Measurements from ENCODE around the gene DCST1.

The DCST1 gene

GRCh38 chr1:155014709-155015508 lies 18.7 kb upstream of the DCST1 start:
- no peak for DNase-seq

- DNase-seq = no peak
Measured at GRCh38 chr1:155015527-155016230, 17.9 kb upstream of the DCST1 start.

DNA sequence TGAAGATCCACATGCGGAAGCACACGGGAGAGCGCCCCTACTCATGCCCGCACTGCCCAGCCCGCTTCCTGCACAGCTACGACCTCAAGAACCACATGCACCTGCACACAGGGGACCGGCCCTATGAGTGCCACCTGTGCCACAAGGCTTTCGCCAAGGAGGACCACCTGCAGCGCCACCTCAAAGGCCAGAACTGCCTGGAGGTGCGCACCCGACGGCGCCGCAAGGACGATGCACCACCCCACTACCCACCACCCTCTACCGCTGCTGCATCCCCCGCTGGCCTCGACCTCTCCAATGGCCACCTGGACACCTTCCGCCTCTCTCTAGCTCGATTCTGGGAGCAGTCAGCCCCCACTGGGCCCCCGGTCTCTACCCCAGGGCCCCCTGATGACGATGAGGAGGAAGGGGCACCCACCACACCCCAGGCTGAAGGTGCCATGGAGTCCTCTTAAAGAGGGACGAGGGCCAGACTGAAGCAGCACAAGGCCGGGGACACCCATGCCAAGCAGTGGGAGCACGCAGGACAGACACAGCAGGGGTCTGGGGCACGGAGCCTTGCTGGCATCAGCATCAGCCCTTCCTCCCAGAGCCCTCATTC lies 17.3 kb upstream of the DCST1 start:
- no peak for DNase-seq

- peak; percentile 90 for DNase-seq
Measured at GRCh38 chr1:155017041-155017945, 16.3 kb upstream of the DCST1 start.

- no peak for DNase-seq
Measured at GRCh38 chr1:155017946-155018316, 15.7 kb upstream of the DCST1 start.

- no peak for DNase-seq
Measured at GRCh38 chr1:155018617-155019348, 14.8 kb upstream of the DCST1 start.

DNA sequence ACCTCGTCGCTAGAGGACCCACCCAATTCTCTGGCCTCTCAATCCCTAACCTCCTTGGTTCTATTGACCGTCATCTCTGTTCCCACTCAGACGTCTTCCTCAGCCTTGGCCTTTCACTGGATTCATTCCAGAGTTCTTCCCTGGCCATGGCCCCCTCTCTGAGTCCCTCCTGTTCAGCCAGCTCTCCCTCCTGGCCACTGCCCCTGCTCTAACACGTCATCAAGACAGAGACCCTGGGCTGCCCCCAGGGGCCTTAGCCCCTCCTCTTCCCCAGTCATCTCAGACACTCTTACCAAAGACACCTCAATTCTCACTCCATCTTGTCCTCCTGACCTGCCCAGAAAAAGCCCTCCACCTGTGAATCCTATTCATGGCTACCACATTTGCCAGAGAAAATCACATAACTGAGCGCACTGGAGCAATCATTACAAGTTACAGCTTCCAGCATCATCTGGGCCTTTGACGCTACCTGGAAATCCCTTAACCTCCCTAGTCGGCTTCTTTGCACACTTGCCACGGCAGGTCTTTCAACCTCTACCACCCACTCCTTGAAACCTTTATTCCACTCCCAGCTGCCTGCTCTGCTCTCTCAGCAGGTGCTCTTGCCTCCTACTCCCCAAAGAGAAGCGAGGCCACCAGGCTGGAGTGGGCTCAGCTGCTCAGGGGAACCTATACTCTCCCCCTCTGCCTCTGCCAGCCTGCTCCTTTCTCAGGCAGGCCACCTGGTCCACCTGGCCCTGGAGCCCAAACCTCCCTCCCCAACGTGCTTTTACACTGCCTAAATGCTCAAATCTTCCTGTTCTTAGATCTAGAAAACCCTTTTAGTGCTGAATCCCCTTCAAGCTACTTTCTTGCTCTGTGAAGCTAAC lies 14.0 kb upstream of the DCST1 start:
- no peak for DNase-seq

DNA sequence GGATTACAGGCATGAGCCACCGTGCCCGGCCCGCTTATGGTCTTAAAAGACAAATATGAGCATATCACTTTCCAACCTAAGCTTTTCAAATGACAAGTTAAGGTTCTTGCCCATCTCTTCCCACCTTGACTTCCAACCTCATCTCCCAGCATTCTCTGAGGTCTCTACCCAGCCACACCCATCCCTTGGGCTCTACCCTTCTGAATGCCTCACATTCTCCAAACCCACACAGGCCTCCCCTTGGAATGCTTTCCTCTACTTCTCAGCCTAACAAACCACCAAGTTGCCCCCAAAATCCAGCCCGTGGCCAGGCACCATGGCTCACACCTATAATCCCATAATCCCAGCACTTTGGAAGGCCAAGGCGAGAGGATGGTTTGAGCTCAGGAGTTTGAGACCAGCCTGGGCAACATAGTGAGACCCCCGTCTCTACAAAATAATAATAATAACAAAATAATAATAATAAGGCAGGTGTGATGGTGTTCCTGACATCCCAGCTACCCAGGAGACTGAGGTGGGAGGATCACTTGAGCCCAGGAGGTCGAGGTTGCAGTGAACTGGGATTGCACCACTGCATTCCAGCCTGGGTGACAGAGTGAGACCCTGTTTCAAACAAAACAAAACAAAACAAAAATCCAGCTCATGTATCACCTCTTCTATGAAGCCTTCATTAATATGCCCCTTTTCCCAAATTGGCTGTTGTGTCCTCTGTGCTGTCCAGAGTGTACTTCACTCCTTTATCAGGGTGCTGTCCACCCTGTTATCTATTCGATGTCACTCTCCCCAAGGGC lies 11.3 kb upstream of the DCST1 start:
- no peak for DNase-seq

DNA sequence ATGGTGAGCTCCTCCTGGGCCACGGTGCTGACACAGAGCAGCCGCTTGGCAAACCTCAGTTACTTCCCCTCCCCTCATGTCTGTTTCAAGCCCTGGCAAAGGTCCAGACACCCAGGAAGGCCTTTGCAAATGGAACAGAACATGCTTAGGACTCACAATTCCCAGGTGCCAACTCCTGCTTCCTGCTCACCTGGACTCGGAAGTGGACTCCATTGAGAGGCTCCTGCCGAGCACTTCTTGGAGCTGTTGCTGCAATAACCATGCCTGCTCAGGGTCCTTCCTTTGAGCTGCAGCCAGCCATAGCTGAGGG lies 10.7 kb upstream of the DCST1 start:
- no peak for DNase-seq

DNA sequence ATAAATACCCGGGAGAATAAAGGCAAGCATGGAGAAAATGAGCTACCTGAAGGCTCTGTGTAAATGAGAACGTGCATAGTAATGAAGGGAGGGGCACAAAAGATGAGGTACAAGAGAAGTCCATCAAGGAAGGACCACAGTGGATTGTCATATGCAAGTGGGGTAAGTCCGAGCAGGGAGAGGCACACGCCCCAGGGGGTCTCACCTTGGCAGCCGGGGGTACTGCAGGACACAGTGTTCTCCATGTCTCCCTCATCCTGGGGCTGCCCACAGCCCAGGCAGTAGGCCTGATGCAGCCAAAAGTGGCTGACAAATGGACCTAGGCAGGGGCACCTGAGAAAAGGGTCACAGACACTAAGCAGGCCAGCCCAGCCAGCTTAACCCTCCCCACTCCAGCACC lies 10.0 kb upstream of the DCST1 start:
- no peak for DNase-seq

GRCh38 chr1:155024315-155024714 lies 9.3 kb upstream of the DCST1 start:
- DNase-seq = no peak

GRCh38 chr1:155026154-155026553 lies 7.5 kb upstream of the DCST1 start:
- DNase-seq = no peak

DNA sequence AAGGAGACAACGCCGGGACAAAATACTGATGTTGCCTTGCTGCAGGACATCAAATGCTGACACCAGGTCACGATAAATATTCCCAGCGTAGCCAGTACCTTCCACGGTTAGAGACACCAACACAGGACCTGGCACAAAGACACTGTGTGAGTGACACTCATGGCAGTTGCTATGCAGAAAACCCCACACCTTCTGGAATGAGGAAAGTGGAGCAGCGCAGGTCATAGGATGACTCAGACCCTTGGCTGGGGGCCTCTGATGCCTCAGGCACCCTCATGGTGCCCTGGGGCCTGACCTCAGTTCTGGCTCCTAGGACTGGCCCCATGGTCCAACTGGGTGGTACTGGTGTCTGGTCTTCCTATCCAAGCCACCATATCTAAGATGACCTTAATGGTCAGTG lies 7.0 kb upstream of the DCST1 start:
- DNase-seq = no peak

GRCh38 chr1:155029513-155030242 lies 3.9 kb upstream of the DCST1 start:
- no peak for DNase-seq

- DNase-seq = no peak
Measured at GRCh38 chr1:155030243-155030795, 3.3 kb upstream of the DCST1 start.

DNA sequence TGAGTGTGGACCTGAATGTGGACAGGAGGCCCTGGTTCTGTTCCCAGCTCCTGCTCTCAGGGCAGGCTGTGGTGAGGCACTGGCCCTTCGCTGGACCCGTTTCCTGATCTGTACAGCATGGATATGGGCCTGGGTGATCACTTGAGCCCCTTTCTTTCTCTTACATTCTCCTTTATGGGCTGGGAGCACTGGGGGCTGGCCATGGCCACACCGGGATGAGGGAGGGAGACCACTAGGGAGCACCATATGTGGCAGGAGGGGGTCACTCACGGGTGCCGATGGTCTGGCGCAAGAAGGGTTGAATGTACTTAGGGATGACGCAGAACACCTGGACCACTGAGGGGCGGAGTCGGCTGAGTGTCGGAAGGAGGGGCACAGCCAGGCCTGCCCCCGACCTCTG lies 2.7 kb upstream of the DCST1 start:
- DNase-seq = no peak

GRCh38 chr1:155032886-155033285 lies 738 bp upstream of the DCST1 start:
- DNase-seq = no peak

DNA sequence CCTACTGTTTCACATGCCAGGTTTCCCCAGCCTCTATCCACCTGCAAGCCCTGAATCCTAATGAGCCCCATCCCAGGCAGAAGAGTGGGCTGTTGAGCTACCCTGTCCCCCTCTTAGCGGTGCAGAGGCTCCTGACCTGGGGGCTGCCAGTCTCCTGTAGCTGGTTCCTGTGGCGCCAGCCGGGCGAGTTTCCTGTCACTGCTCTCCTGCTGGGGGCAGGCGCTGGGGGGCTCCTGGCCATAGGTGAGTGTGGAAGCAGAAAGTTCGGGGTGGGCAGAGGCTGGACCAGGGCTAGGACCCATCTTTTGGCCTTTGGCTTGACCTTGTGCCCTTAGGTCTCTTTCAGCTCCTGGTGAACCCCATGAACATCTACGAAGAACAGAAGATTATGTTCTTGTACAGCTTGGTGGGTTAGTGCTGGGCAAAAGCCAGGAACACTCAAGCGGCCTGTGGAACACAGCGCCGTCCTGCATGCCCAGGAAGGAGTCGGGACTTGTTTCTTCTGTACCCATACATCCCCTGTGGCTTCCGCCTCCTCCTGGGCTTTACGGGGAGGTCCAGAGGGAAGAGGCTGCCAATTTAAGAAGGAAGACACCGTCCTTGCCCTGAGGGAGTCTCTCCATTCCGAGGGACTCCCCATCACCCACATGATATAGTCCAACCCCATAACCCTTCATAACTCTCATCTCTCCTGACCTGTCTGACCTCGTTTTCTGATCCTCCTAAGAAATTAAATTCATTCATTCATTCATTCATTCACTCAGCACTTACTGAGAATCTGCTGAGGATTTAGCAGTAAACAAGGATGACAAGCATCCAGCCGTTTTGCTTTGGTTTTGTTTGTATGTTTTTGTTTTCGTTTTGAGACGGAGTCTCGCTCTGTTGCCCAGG lies 939 bp downstream of the DCST1 start:
- no peak for DNase-seq

- no peak for DNase-seq
Measured at GRCh38 chr1:155035936-155036335, 2.3 kb downstream of the DCST1 start.
